GM12878 (cell line): ENCODE measurements around the gene FSTL4. TPM values are rescaled to one million over a fixed set of nuclear protein-coding genes. Genes with fewer than 3 reads are reported as not detected.

ENCODE experiments used
- ATAC-seq: fragments of 200-7000 bp; cut with Tn5 transposase; 3 replicates; pipeline ENCODE4 v1.9.1; 2020; ENCODE audit warnings: mild to moderate bottlenecking, moderate library complexity
- BruUV-seq: library from RNA; stranded (reverse); fragments of 400-500 nt; replicated peaks from 2 replicates; lab custom pipeline; 2021; lab: Mats Ljungman, UMichigan
- CTCF ChIA-PET: fragments of 300-600 bp; sonication (Branson Sonifier 250); formaldehyde crosslinking; extraction: SDS; loops from one replicate; lab custom pipeline; 2021; ENCODE audit warnings: inconsistent platforms; lab: Yijun Ruan, JAX
- POLR2A ChIA-PET: fragments of 350-600 bp; formaldehyde crosslinking; extraction: SDS; loops from one replicate; lab custom pipeline; 2021; ENCODE audit warnings: inconsistent platforms; lab: Charles Lee
- RAD21 ChIA-PET: fragments of 300-600 bp; sonication (Branson Sonifier 250); formaldehyde crosslinking; loops from one replicate; lab custom pipeline; 2023; ENCODE audit warnings: antibody characterized with exemption; ENCODE audit not compliant: unreplicated experiment; lab: Charles Lee
- SMC1A ChIA-PET: fragments of 300-600 bp; sonication (Branson Sonifier 250); formaldehyde crosslinking; loops from one replicate; lab custom pipeline; 2023; ENCODE audit not compliant: unreplicated experiment, uncharacterized antibody; lab: Charles Lee
- DNase-seq: peaks from one replicate; pipeline ENCODE4 v3.0.0-alpha.2; 2011; ENCODE audit warnings: low read depth, low spot score
- FAIRE-seq: peaks from 3 replicates; lab custom pipeline; 2011; peaks lifted over from hg19 to GRCh38; lab: Jason Lieb, UNC
- H2AFZ ChIP-seq: 2 replicates; pipeline ENCODE4 v1.6.0; 2011; ENCODE audit warnings: low read depth, low read length, control low read depth; ENCODE audit not compliant: control insufficient read depth
- H3K27ac ChIP-seq: 2 replicates; pipeline ENCODE4 v1.5.1; 2011; ENCODE audit warnings: control low read depth; ENCODE audit not compliant: control insufficient read depth, insufficient read depth
- H3K27me3 ChIP-seq, 2 experiments: replicated peaks in 1 of 2; 2 replicates each; pipeline versions ENCODE4 v1.6.0 to v1.6.1; 2011; ENCODE audit warnings: low read length in 1 of 2; ENCODE audit not compliant: control insufficient read depth in 2 of 2, insufficient read depth in 2 of 2
- H3K36me3 ChIP-seq, 2 experiments: 2 replicates each; pipeline ENCODE4 v1.5.1; 2011; ENCODE audit warnings: low read length in 1 of 2; ENCODE audit not compliant: control insufficient read depth in 2 of 2, insufficient read depth in 2 of 2
- H3K4me1 ChIP-seq: 2 replicates; pipeline ENCODE4 v1.6.1; 2011; ENCODE audit warnings: mild to moderate bottlenecking, low read length, moderate library complexity, mixed read lengths; ENCODE audit not compliant: control insufficient read depth, insufficient read depth
- H3K4me2 ChIP-seq: 2 replicates; pipeline ENCODE4 v1.6.0; 2011; ENCODE audit warnings: control low read depth; ENCODE audit not compliant: control insufficient read depth, insufficient read depth
- H3K4me3 ChIP-seq: fragments of 200-600 bp; sonication (generic); 2 replicates; pipeline ENCODE4 v1.5.1; 2016
- H3K79me2 ChIP-seq: 2 replicates; pipeline ENCODE4 v1.6.0; 2011; ENCODE audit warnings: low read length; ENCODE audit not compliant: control insufficient read depth, insufficient read depth
- H3K9ac ChIP-seq: 2 replicates; pipeline ENCODE4 v1.8.0; 2011; ENCODE audit warnings: low read length, control low read depth, mixed read lengths; ENCODE audit not compliant: control insufficient read depth, insufficient read depth
- H3K9me3 ChIP-seq: replicated peaks from 3 replicates; pipeline ENCODE4 v1.5.1; 2011; ENCODE audit warnings: mild to moderate bottlenecking, low read length; ENCODE audit not compliant: control insufficient read depth, insufficient read depth
- H4K20me1 ChIP-seq: 2 replicates; pipeline ENCODE4 v1.6.0; 2011; ENCODE audit not compliant: control insufficient read depth, insufficient read depth
- CREB1 ChIP-seq: IDR thresholded peaks from 2 replicates; pipeline ENCODE4 v1.6.1; 2012; ENCODE audit warnings: low read depth, mild to moderate bottlenecking, inconsistent platforms
- KDM1A ChIP-seq: fragments of 200-600 bp; sonication (generic); IDR thresholded peaks from 2 replicates; pipeline ENCODE4 v1.6.1; 2016; ENCODE audit warnings: borderline replicate concordance
- MEF2A ChIP-seq: IDR thresholded peaks from 2 replicates; pipeline ENCODE4 v1.6.1; 2011; ENCODE audit warnings: low read depth, mild to moderate bottlenecking, low read length, moderate library complexity; ENCODE audit not compliant: insufficient read depth
- PAX5 ChIP-seq: IDR thresholded peaks from 2 replicates; pipeline ENCODE4 v1.6.1; 2011; ENCODE audit warnings: low read depth, low read length, borderline replicate concordance
- RB1 ChIP-seq: fragments of 450-650 bp; formaldehyde crosslinking; IDR thresholded peaks from 2 replicates; pipeline ENCODE4 v1.6.1; 2017; ENCODE audit warnings: mild to moderate bottlenecking, borderline replicate concordance
- SRF ChIP-seq, 2 experiments: IDR thresholded peaks; 2 replicates each; pipeline ENCODE4 v1.6.1; 2011; ENCODE audit warnings: low read depth in 2 of 2, low read length in 2 of 2, mild to moderate bottlenecking in 1 of 2, moderate library complexity in 1 of 2
- ZNF274 ChIP-seq: IDR thresholded peaks from one replicate; pipeline ENCODE4 v1.8.0; 2011; ENCODE audit not compliant: insufficient read length, insufficient read depth
- ZNF622 ChIP-seq: fragments of 450-650 bp; IDR thresholded peaks from 2 replicates; pipeline ENCODE4 v1.6.1; 2017; ENCODE audit warnings: mild to moderate bottlenecking, inconsistent platforms
- WGBS: methylation state at CpG from one replicate; pipeline ENCODE4 v1.1.6; 2016; ENCODE audit warnings: low lambda C conversion rate; ENCODE audit not compliant: insufficient replicate concordance, insufficient coverage; ENCODE audit errors: missing lambda C conversion rate; 5-methylcytosine and 5-hydroxymethylcytosine counted together
- in situ Hi-C: fragments of 300-500 bp; cut with MboI; formaldehyde crosslinking; loops from 9 replicates; pipeline ENCODE4 v1.14.3; 2018; ENCODE audit warnings: mixed read lengths
- intact Hi-C: fragments of 100-400 bp; cut with micrococcal nuclease; formaldehyde crosslinking; loops from one replicate; pipeline ENCODE4 v1.14.2; 2022; ENCODE audit not compliant: unreplicated experiment
- polyA plus RNA-seq, 11 experiments: library from polyadenylated mRNA; depleted of rRNA in 4 of 11; unstranded in 6 of 11; stranded (reverse) in 5 of 11; fragments of >200 nt; fragmentation: Nextera tagmentation in 4 of 11; fragmentation: Illumina TruSeq in 1 of 11; extraction: Ambion mirVana in 4 of 11; extraction: Trizol in 1 of 11; gene quantifications; 1 replicate in 1 of 11; 2 replicates in 10 of 11; pipeline versions ENCODE4 v1.2.1 to v1.2.3, GENCODE V29; 2011 to 2016; ENCODE audit warnings: inconsistent platforms in 2 of 11, missing spikeins in 2 of 11, low read depth in 1 of 11
- total RNA-seq, 4 experiments: library from RNA; depleted of rRNA in 3 of 4; stranded (reverse); fragments of >200 nt in 3 of 4; fragmentation: Illumina TruSeq in 1 of 4; extraction: Trizol in 1 of 4; gene quantifications; 2 replicates each; pipeline versions ENCODE4 v1.2.1 to v1.2.3, GENCODE V29; 2013 to 2021
- TF ChIP-seq, protein P1 (sequence below): fragments of 450-650 bp; IDR thresholded peaks from 2 replicates; pipeline ENCODE4 v1.6.1; 2014; ENCODE audit warnings: mild to moderate bottlenecking
- TF ChIP-seq, protein P2 (sequence below): fragments of 450-650 bp; IDR thresholded peaks from 2 replicates; pipeline ENCODE4 v1.6.1; 2016; ENCODE audit warnings: mild to moderate bottlenecking

Gene FSTL4
- total and polyA plus RNA-seq, 10 of the 15 experiments (the other 5 are each of a cell fraction or from before 2014, with no cell fraction given), result 0.01 to 0.79 (median 0.21) TPM; not detected in 6

DNA sequence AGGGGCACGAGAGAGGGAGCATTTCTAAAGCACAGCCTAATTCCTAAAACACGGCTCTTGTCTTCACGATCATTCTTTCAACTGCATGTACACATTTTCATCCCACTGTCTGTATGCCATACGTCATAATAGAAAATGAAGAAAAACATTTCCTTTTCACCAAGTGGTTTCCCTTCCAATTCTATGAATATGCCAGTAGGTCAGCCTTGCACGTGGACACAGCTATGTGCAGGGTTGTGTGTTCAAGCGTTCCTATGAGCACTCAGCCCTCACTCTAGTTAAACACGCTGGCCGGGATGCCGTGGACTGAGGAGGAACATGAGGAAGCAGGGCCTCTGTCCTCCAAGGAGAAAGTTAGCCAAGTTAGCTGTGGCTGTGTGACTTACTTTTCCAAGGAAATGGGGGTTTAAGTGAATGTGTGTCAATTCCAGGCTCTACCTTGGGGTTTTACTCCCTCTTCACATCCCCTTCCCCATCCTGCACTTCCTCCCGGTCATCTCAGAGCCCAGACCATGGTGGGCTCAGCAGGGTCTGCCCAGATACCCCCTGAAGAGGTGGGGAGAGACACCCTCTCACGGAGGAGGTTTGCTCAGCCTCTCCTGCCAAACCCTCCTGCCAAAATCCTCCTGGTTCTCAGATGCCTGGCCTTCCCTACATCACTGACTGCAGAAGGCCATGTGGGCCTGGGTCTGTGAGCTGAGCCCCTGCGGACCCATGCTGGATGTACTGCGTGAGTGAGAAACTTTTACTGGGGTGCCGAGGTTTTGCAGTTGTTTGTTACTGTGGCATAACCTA lies 230.6 kb downstream of the FSTL4 start:
- ChIA-PET CTCF (no interaction called here), SMC1A (no interaction called here), RAD21 (no interaction called here), POLR2A (no interaction called here)
- in situ Hi-C loops (no loop called here), intact Hi-C loops (loop anchor here (5.0 kb wide), 1 partner anchor 389 kb away; no protein-coding TSS in a partner anchor)
- H3K4me2 ChIP-seq, result no peak overlapping the region
- H3K4me3 ChIP-seq, result no peak overlapping the region
- no peaks in the 10 kb centered on the region for H4K20me1 ChIP-seq
- peaks cover 0 to 1% of the 10 kb centered on the region in 2 experiments; a peak in 2 of 4 replicates for H3K27me3 ChIP-seq
- no peak overlapping the region for H2AFZ ChIP-seq
- DNase-seq, result no peak
- H3K79me2 ChIP-seq, result no peaks in the 10 kb centered on the region
- peaks cover 9% of the 10 kb centered on the region; the same call in 2 of the 3 replicates for H3K9me3 ChIP-seq
- 19% methylated on average over 14 of the region's 14 CpGs for WGBS
- TF ChIP-seq MEF2A, result no peak
- no peak for TF ChIP-seq CREB1
- no peak for TF ChIP-seq KDM1A
- TF ChIP-seq RB1, result no peak
- TF ChIP-seq PAX5, result no peak
- TF ChIP-seq, protein P1, sequence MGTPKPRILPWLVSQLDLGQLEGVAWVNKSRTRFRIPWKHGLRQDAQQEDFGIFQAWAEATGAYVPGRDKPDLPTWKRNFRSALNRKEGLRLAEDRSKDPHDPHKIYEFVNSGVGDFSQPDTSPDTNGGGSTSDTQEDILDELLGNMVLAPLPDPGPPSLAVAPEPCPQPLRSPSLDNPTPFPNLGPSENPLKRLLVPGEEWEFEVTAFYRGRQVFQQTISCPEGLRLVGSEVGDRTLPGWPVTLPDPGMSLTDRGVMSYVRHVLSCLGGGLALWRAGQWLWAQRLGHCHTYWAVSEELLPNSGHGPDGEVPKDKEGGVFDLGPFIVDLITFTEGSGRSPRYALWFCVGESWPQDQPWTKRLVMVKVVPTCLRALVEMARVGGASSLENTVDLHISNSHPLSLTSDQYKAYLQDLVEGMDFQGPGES, result no peak
- no peak for TF ChIP-seq SRF (IDR thresholded peaks at IDR 0.05; ENCODE audit: low read depth in 2 of 2, low read length in 2 of 2)
- TF ChIP-seq, protein P2, sequence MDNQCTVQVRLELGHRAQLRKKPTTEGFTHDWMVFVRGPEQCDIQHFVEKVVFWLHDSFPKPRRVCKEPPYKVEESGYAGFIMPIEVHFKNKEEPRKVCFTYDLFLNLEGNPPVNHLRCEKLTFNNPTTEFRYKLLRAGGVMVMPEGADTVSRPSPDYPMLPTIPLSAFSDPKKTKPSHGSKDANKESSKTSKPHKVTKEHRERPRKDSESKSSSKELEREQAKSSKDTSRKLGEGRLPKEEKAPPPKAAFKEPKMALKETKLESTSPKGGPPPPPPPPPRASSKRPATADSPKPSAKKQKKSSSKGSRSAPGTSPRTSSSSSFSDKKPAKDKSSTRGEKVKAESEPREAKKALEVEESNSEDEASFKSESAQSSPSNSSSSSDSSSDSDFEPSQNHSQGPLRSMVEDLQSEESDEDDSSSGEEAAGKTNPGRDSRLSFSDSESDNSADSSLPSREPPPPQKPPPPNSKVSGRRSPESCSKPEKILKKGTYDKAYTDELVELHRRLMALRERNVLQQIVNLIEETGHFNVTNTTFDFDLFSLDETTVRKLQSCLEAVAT, result no peak
- TF ChIP-seq ZNF622, result no peak
- no peak for TF ChIP-seq ZNF274
- no peaks in the 10 kb centered on the region for H3K36me3 ChIP-seq
- no peak overlapping the region for H3K9ac ChIP-seq
- BruUV-seq, result no TSS peak
- FAIRE-seq, result no peak
- no peak for ATAC-seq
- H3K4me1 ChIP-seq, result no peaks in the 10 kb centered on the region
- H3K27ac ChIP-seq, result no peak overlapping the region
